H1 (cell line): ENCODE measurements around the gene RTKN. TPM values are rescaled to one million over a fixed set of nuclear protein-coding genes. Genes with fewer than 3 reads are reported as not detected.

Experiments
- CTCF ChIA-PET: fragments of 300-600 bp; sonication (Branson Sonifier 250); formaldehyde crosslinking; loops from one replicate; lab custom pipeline; 2021; ENCODE audit not compliant: partially characterized antibody; lab: Charles Lee
- POLR2A ChIA-PET: fragments of 300-600 bp; sonication (Branson Sonifier 250); formaldehyde crosslinking; loops from one replicate; lab custom pipeline; 2021; ENCODE audit warnings: inconsistent platforms; ENCODE audit not compliant: partially characterized antibody; lab: Charles Lee
- DNase-seq, 2 experiments: peaks; one replicate each; pipeline versions ENCODE4 v3.0.0 to v3.0.0-alpha.2; 2010 to 2022; ENCODE audit warnings: low spot score in 2 of 2, low read depth in 1 of 2, mixed read lengths in 1 of 2
- FAIRE-seq: peaks from 2 replicates; lab custom pipeline; 2011; peaks lifted over from hg19 to GRCh38; lab: Jason Lieb, UNC
- H2AFZ ChIP-seq: 2 replicates; pipeline ENCODE4 v1.8.1; 2012; ENCODE audit warnings: low read length, inconsistent platforms
- H2AK5ac ChIP-seq: 2 replicates; pipeline ENCODE4 v1.6.1; 2013; ENCODE audit warnings: low read depth, low read length
- H2BK120ac ChIP-seq: replicated peaks from 2 replicates; pipeline ENCODE3; 2013; ENCODE audit warnings: low read depth, low read length, inconsistent platforms
- H2BK12ac ChIP-seq: 2 replicates; pipeline ENCODE4 v1.6.1; 2013; ENCODE audit warnings: low read depth, low read length
- H2BK15ac ChIP-seq: 2 replicates; pipeline ENCODE4 v1.6.1; 2013; ENCODE audit warnings: low read length
- H2BK20ac ChIP-seq: 2 replicates; pipeline ENCODE4 v1.6.1; 2013; ENCODE audit warnings: low read length
- H2BK5ac ChIP-seq: 2 replicates; pipeline ENCODE4 v1.6.1; 2013; ENCODE audit warnings: low read depth, low read length
- H3K14ac ChIP-seq: 2 replicates; pipeline ENCODE4 v1.6.1; 2013; ENCODE audit warnings: inconsistent platforms; ENCODE audit not compliant: insufficient read length
- H3K18ac ChIP-seq: 2 replicates; pipeline ENCODE4 v1.6.1; 2013; ENCODE audit warnings: low read length; ENCODE audit errors: extremely low read depth
- H3K23ac ChIP-seq: 2 replicates; pipeline ENCODE4 v1.6.1; 2013; ENCODE audit warnings: inconsistent platforms; ENCODE audit not compliant: insufficient read length
- H3K23me2 ChIP-seq: 2 replicates; pipeline ENCODE4 v1.6.1; 2013; ENCODE audit warnings: low read depth, low read length
- H3K27ac ChIP-seq: 2 replicates; pipeline ENCODE4 v1.6.1; 2011; ENCODE audit warnings: low read depth, low read length, inconsistent platforms
- H3K27me3 ChIP-seq, 4 experiments: replicated peaks in 1 of 4; 1 replicate in 1 of 4; 2 replicates in 3 of 4; pipeline versions ENCODE4 v1.6.1 to v1.8.1; 2011 to 2013; ENCODE audit warnings: low read length in 3 of 4, mild to moderate bottlenecking in 3 of 4, inconsistent platforms in 2 of 4, mixed read lengths in 2 of 4, moderate library complexity in 1 of 4; ENCODE audit not compliant: control insufficient read depth in 3 of 4, insufficient read depth in 3 of 4; ENCODE audit errors: extremely low read depth in 1 of 4
- H3K36me3 ChIP-seq, 4 experiments: 2 replicates each; pipeline versions ENCODE4 v1.6.1 to v1.8.1; 2011 to 2013; ENCODE audit warnings: mild to moderate bottlenecking in 4 of 4, low read length in 3 of 4, moderate library complexity in 2 of 4, control low read depth in 1 of 4, inconsistent platforms in 1 of 4; ENCODE audit not compliant: insufficient read depth in 4 of 4, control insufficient read depth in 2 of 4
- H3K4ac ChIP-seq: replicated peaks from 2 replicates; pipeline ENCODE3; 2013; ENCODE audit warnings: low read length, low read depth, mixed read lengths, inconsistent platforms; ENCODE audit not compliant: insufficient read length
- H3K4me1 ChIP-seq, 4 experiments: replicated peaks in 1 of 4; 1 replicate in 1 of 4; 2 replicates in 3 of 4; pipeline versions ENCODE4 v1.6.1 to v1.8.1; 2011 to 2013; ENCODE audit warnings: low read length in 3 of 4, inconsistent platforms in 2 of 4, mixed read lengths in 1 of 4; ENCODE audit not compliant: insufficient read depth in 4 of 4, control insufficient read depth in 3 of 4
- H3K4me2 ChIP-seq, 2 experiments: 2 replicates each; pipeline versions ENCODE4 v1.6.1 to v1.8.1; 2011 to 2013; ENCODE audit warnings: low read depth in 2 of 2, low read length in 2 of 2, control low read depth in 1 of 2, inconsistent platforms in 1 of 2, mild to moderate bottlenecking in 1 of 2; ENCODE audit not compliant: insufficient read depth in 1 of 2
- H3K4me3 ChIP-seq, 4 experiments: fragments of 200-600, 300-600 bp in 1 of 4; sonication (generic), shearing (Covaris generic), sonication (Bioruptor Twin) in 1 of 4; 2 replicates each; pipeline versions ENCODE4 v1.5.1 to v1.8.1; 2011 to 2016; ENCODE audit warnings: low read length in 4 of 4, low read depth in 3 of 4, control low read depth in 2 of 4, inconsistent platforms in 2 of 4, mild to moderate bottlenecking in 2 of 4, mixed read lengths in 1 of 4, moderate library complexity in 1 of 4; ENCODE audit not compliant: insufficient read depth in 2 of 4; ENCODE audit errors: extremely low read depth in 1 of 4
- H3K56ac ChIP-seq: replicated peaks from 2 replicates; pipeline ENCODE3; 2013; ENCODE audit warnings: low read depth, mild to moderate bottlenecking, mixed read lengths, low read length, inconsistent platforms; ENCODE audit not compliant: insufficient read length
- H3K79me1 ChIP-seq: 2 replicates; pipeline ENCODE4 v1.6.1; 2013; ENCODE audit warnings: low read depth, low read length, control low read depth
- H3K79me2 ChIP-seq, 2 experiments: 2 replicates each; pipeline versions ENCODE4 v1.6.1 to v1.8.1; 2012 to 2013; ENCODE audit warnings: low read length in 2 of 2, mild to moderate bottlenecking in 2 of 2, inconsistent platforms in 1 of 2; ENCODE audit not compliant: insufficient read depth in 2 of 2, control insufficient read depth in 1 of 2
- H3K9ac ChIP-seq, 4 experiments: replicated peaks in 1 of 4; 1 replicate in 1 of 4; 2 replicates in 3 of 4; pipeline versions ENCODE4 v1.6.1 to v1.8.1; 2011 to 2013; ENCODE audit warnings: low read depth in 3 of 4, low read length in 3 of 4, control low read depth in 2 of 4, mild to moderate bottlenecking in 2 of 4, moderate library complexity in 2 of 4, inconsistent platforms in 1 of 4; ENCODE audit errors: extremely low read depth in 1 of 4
- H3K9me3 ChIP-seq, 2 experiments: 2 replicates each; pipeline versions ENCODE4 v1.6.1 to v1.8.1; 2012 to 2013; ENCODE audit warnings: mild to moderate bottlenecking in 2 of 2, moderate library complexity in 2 of 2, control low read depth in 1 of 2, inconsistent platforms in 1 of 2, low read depth in 1 of 2, low read length in 1 of 2, mixed read lengths in 1 of 2; ENCODE audit not compliant: insufficient read depth in 2 of 2
- H4K20me1 ChIP-seq, 2 experiments: replicated peaks in 1 of 2; 2 replicates each; pipeline versions ENCODE3 to v1.8.1; 2011 to 2013; ENCODE audit warnings: inconsistent platforms in 2 of 2, low read length in 2 of 2, mild to moderate bottlenecking in 1 of 2; ENCODE audit not compliant: insufficient read depth in 2 of 2, control insufficient read depth in 1 of 2
- H4K5ac ChIP-seq: 2 replicates; pipeline ENCODE4 v1.6.1; 2013; ENCODE audit warnings: low read length, low read depth, mixed read lengths, inconsistent platforms; ENCODE audit not compliant: insufficient read length
- H4K8ac ChIP-seq: 2 replicates; pipeline ENCODE4 v1.8.0; 2013; ENCODE audit warnings: mild to moderate bottlenecking, moderate library complexity, low read length, inconsistent platforms; ENCODE audit not compliant: insufficient read depth; ENCODE audit errors: extremely low read depth
- H4K91ac ChIP-seq: replicated peaks from 2 replicates; pipeline ENCODE3; 2013; ENCODE audit warnings: low read length, mixed read lengths, inconsistent platforms; ENCODE audit not compliant: insufficient read length
- BACH1 ChIP-seq: IDR thresholded peaks from 2 replicates; pipeline ENCODE4 v1.6.1; 2012; ENCODE audit warnings: low read length, improper control_type of control experiment
- BCL11A ChIP-seq, 2 experiments: IDR thresholded peaks; one replicate each; pipeline ENCODE4 v1.6.1; 2011; ENCODE audit warnings: low read depth in 2 of 2, low read length in 2 of 2, mild to moderate bottlenecking in 2 of 2
- CBX8 ChIP-seq: fragments of 300-800, 300-1000 bp; sonication (generic); IDR thresholded peaks from 2 replicates; pipeline ENCODE4 v1.7.1; 2016; ENCODE audit warnings: low read depth, low read length, borderline replicate concordance
- CHD1 ChIP-seq: IDR thresholded peaks from 2 replicates; pipeline ENCODE4 v1.6.1; 2012; ENCODE audit warnings: low read depth, low read length, improper control_type of control experiment
- EZH2 ChIP-seq: fragments of 200-600 bp; sonication (generic); IDR thresholded peaks from 2 replicates; pipeline ENCODE4 v1.7.1; 2012; ENCODE audit warnings: low read depth, mild to moderate bottlenecking, moderate library complexity, low read length, inconsistent platforms; ENCODE audit not compliant: severe bottlenecking
- HDAC6 ChIP-seq: IDR thresholded peaks from one replicate; pipeline ENCODE4 v1.7.1; 2012; ENCODE audit warnings: low read depth, mild to moderate bottlenecking, inconsistent platforms, low read length, moderate library complexity
- JUND ChIP-seq: IDR thresholded peaks from 2 replicates; pipeline ENCODE4 v1.6.1; 2011; ENCODE audit warnings: mild to moderate bottlenecking, improper control_type of control experiment, low read length
- KDM5A ChIP-seq: fragments of 200-600 bp; IDR thresholded peaks from 2 replicates; pipeline ENCODE4 v1.7.1; 2012; ENCODE audit warnings: mild to moderate bottlenecking, low read length, inconsistent platforms, mixed read lengths
- NRF1 ChIP-seq: IDR thresholded peaks from 2 replicates; pipeline ENCODE4 v1.6.1; 2011; ENCODE audit warnings: mild to moderate bottlenecking, low read depth, low read length, improper control_type of control experiment
- RNF2 ChIP-seq: fragments of 200-900, 300-1000 bp; sonication (generic); IDR thresholded peaks from 2 replicates; pipeline ENCODE4 v1.7.1; 2016; ENCODE audit warnings: borderline replicate concordance, low read depth, mild to moderate bottlenecking, antibody characterized with exemption, low read length; ENCODE audit not compliant: poor library complexity, severe bottlenecking; ENCODE audit errors: missing control alignments
- SIN3A ChIP-seq, 2 experiments: IDR thresholded peaks in 1 of 2; conservative IDR thresholded peaks in 1 of 2; 2 replicates each; pipeline ENCODE4 v1.6.1; 2011 to 2012; ENCODE audit warnings: low read length in 2 of 2, improper control_type of control experiment in 1 of 2, low read depth in 1 of 2, mild to moderate bottlenecking in 1 of 2
- TEAD4 ChIP-seq: IDR thresholded peaks from 2 replicates; pipeline ENCODE4 v1.6.1; 2012; ENCODE audit warnings: low read depth, low read length, inconsistent platforms, mixed read lengths
- WGBS, 2 experiments: shearing (Covaris generic) in 1 of 2; methylation state at CpG; one replicate each; pipeline versions ENCODE4 v1.1.6 to v1.1.7; 2013 to 2015; ENCODE audit warnings: low lambda C conversion rate in 2 of 2, mixed read lengths in 2 of 2, inconsistent platforms in 1 of 2, low coverage in 1 of 2, missing lambda C conversion rate in 1 of 2; ENCODE audit not compliant: insufficient replicate concordance in 2 of 2, insufficient coverage in 1 of 2, insufficient read length in 1 of 2; ENCODE audit errors: extremely low coverage in 1 of 2, missing lambda C conversion rate in 1 of 2; 5-methylcytosine and 5-hydroxymethylcytosine counted together
- polyA plus RNA-seq, 7 experiments: library from polyadenylated mRNA; depleted of rRNA in 3 of 7; stranded (reverse) in 5 of 7; unstranded in 2 of 7; fragments of >200 nt in 5 of 7; fragments of 200-250 nt in 2 of 7; gene quantifications; 1 replicate in 5 of 7; 2 replicates in 1 of 7; 4 replicates in 1 of 7; pipeline versions ENCODE4 v1.2.1 to v1.2.3, GENCODE V29; 2011 to 2013; ENCODE audit warnings: missing spikeins in 2 of 7, mixed read lengths in 2 of 7
- total RNA-seq: library from RNA; stranded (reverse); fragmentation: NEBNext Ultra II Directional; extraction: Animal tissue kit (Norgen Biotek cat#: 25700); gene quantifications from 2 replicates; pipeline ENCODE4 v1.2.1, GENCODE V29; 2021
- TF ChIP-seq, protein P1 (sequence below): IDR thresholded peaks from 2 replicates; pipeline ENCODE4 v1.6.1; 2011; ENCODE audit warnings: low read depth, mild to moderate bottlenecking, low read length; ENCODE audit not compliant: insufficient read depth

RTKN gene
- total and polyA plus RNA-seq, 2 of the 8 experiments (the other 6 are each of a cell fraction or from before 2014, with no cell fraction given): 40.2 to 54.1 TPM

DNA sequence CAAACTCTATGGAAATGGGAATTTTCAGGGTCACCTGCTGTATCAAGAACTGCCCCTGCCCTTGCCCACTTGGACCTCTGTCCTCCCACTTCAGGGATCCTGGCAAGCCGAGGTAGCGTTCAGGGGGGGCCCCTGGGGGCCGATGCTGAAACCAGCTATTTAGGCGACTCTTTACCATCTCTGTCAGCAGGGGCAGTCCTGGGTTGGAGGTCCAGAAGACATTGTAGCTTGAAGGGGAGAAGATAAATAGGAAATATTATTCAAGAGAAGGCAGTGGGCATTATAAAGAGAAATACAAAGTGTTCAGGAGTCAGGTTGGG is 21.0 kb upstream of the RTKN start:
- no peak overlapping the region for H3K56ac ChIP-seq
- H3K9ac ChIP-seq: no peak overlapping the region
- TF ChIP-seq KDM5A (no peak), CBX8 (no peak), HDAC6 (no peak), EZH2 (no peak), TEAD4 (no peak), SIN3A (conservative IDR thresholded peaks at IDR 0.05 in 1 of 2, IDR thresholded peaks at IDR 0.05 in 1 of 2; ENCODE audit: low read depth in 1 of 2, low read length in 2 of 2) (no peak), BCL11A (IDR thresholded peaks at IDR 0.05; ENCODE audit: low read depth in 2 of 2, low read length in 2 of 2) (no peak), NRF1 (no peak), CHD1 (no peak), BACH1 (no peak), RNF2 (no peak), JUND (no peak)
- TF ChIP-seq, protein P1, sequence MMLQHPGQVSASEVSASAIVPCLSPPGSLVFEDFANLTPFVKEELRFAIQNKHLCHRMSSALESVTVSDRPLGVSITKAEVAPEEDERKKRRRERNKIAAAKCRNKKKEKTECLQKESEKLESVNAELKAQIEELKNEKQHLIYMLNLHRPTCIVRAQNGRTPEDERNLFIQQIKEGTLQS: no peak
- TF ChIP-seq, all 59 proteins: peak for 0
- Histone ChIP-seq H2BK12ac (no peak overlapping the region), H3K4ac (no peak overlapping the region), H3K14ac (no peak overlapping the region), H3K9me3 (no peaks in the 10 kb centered on the region), H2BK5ac (no peak overlapping the region), H3K23ac (no peak overlapping the region), H3K4me3 (no peak overlapping the region), H2AFZ (no peak overlapping the region), H4K20me1 (no peaks in the 10 kb centered on the region), H2BK20ac (no peak overlapping the region), H3K23me2 (peaks cover 14% of the 10 kb centered on the region), H3K79me2 (peaks cover 0 to 10% of the 10 kb centered on the region in 2 experiments; a peak in 1 of 4 replicates), H2AK5ac (no peak overlapping the region), H4K5ac (no peak overlapping the region), H3K36me3 (peaks cover 0 to 12% (median 2%) of the 10 kb centered on the region in 4 experiments; a peak in 4 of 8 replicates), H3K4me2 (no peak overlapping the region), H3K27me3 (no peaks in the 10 kb centered on the region), H4K8ac (no peak overlapping the region; the same call in 1 of the 2 replicates), H3K4me1 (peaks cover 0 to 2% (median 0%) of the 10 kb centered on the region in 4 experiments; a peak in 2 of 7 replicates), H3K18ac (no peak overlapping the region), H3K79me1 (no peaks in the 10 kb centered on the region; the same call in none of the 2 replicates), H2BK120ac (no peak overlapping the region), H3K27ac (no peak overlapping the region), H4K91ac (no peak overlapping the region), H2BK15ac (no peak overlapping the region)
- whole genome bisulfite sequencing, 2 experiments: 89% methylated on average over 4 of the region's 4 CpGs; no CpG with 5 or more reads in 1 of the 2 experiments
- POLR2A ChIA-PET: interaction anchor here (0.8 to 10.5 kb wide), 6 partner anchors 8 to 33 kb away, joined by 3 to 89 read pairs (median 9); partner anchors contain the start of genes CCDC142, INO80B, MRPL53 and RTKN
- DNase-seq (no peak), FAIRE-seq (no peak)
- CTCF ChIA-PET: interaction anchor here (9.5 to 10.5 kb wide), 2 partner anchors 11 to 18 kb away, joined by 73 to 86 read pairs; partner anchors contain the start of genes CCDC142, MRPL53 and TTC31
